Measurements from ENCODE around the gene OR10A3. TPM values are rescaled to one million over a fixed set of nuclear protein-coding genes. Genes with fewer than 3 reads are reported as not detected.

Gene OR10A3
- total RNA-seq, 1 experiment from 2014 or later = not detected

DNA sequence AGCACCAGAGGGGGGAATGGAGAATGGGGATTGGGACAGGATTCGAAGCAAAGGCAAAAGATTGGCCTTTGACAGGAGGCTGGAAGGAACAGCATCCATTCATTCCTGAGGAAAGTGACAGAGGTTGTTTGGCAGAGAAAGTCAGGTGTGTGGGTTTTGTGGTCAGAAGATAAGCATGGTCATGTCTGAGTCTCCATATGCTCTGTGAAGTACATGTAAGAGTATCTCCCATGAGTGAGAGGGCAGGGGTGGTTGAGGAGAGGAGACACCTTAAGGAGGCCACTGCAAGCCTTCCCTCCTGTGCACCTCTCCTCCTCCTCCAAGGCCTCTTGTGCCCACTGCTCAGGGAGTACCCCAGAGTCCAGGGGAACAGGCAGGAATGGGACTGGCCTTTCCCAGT, 25.6 kb upstream of the OR10A3 start:
- no peaks in the 10 kb centered on the region for H3K36me3 ChIP-seq (replicated peaks; ENCODE audit: control insufficient read depth, insufficient read depth, low read length)
- no peak overlapping the region for H3K4me3 ChIP-seq (ENCODE audit: insufficient read depth, low read depth, low read length)
- H3K27me3 ChIP-seq (ENCODE audit: control insufficient read depth, insufficient read depth, low read length) = no peaks in the 10 kb centered on the region
- no peak for DNase-seq

DNA sequence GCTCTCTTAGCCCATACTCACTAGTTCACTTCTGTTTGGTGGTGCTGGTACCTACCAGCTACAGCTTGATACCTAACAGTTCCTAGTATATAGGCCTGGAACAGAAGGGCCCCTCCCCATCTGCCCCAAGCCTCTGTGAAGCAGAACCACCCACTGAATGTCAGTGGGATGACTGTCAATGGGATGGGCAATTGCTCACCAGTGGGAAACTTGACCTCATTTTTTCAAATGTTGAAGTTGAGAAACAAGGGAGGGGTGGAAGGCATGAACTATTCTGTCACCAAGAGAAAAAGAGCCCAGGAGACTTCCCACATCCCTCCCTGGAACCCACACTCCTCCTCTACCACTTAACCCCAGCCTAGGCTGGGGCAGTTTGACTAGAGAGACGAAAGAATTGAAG, 23.9 kb upstream of the OR10A3 start, which contains the start of gene NLRP10:
TSS of gene NLRP10 (minus strand) at position 62 of the 400 bp plus-strand sequence. CDS start 1,952 bp downstream, outside the sequence.
- H3K4me3 ChIP-seq (ENCODE audit: insufficient read depth, low read depth, low read length) = no peak within 1 kb of the TSS
- no peak for DNase-seq
- no peaks in the 10 kb centered on the region for H3K36me3 ChIP-seq (replicated peaks; ENCODE audit: control insufficient read depth, insufficient read depth, low read length)

GRCh38 chr11:7964873-7965272, 23.4 kb upstream of the OR10A3 start:
- H3K27me3 ChIP-seq (ENCODE audit: control insufficient read depth, insufficient read depth, low read length) = no peaks in the 10 kb centered on the region
- no peak overlapping the region for H3K4me3 ChIP-seq (ENCODE audit: insufficient read depth, low read depth, low read length)
- no peak for DNase-seq
- H3K36me3 ChIP-seq (replicated peaks; ENCODE audit: control insufficient read depth, insufficient read depth, low read length) = no peaks in the 10 kb centered on the region

More for the DNA sequence above, 23.9 kb upstream of the OR10A3 start, which contains the start of gene NLRP10:
- H3K27me3 ChIP-seq (ENCODE audit: control insufficient read depth, insufficient read depth, low read length) = no peaks in the 10 kb centered on the region

DNA sequence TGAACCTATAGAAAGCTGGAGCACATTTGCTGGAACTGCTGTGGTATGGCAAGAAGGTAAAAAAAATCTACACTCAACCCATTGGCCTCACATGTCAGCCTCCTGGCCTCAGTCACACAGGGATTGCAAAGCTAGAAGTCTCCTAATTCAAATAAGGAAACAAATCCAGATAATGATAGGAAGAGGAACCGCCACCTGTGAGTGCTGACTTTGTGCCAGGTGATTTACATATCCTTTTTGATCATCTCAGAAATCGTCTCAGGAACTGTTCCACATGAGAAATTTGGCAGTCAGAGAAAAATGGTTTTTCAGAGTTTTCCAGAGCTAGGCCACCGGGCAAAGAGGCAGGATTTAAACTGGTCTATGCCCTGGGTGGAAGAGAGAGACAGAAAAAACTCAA, 22.8 kb upstream of the OR10A3 start:
- Histone ChIP-seq H3K36me3 (replicated peaks; ENCODE audit: control insufficient read depth, insufficient read depth, low read length) (no peaks in the 10 kb centered on the region), H3K27me3 (ENCODE audit: control insufficient read depth, insufficient read depth, low read length) (no peaks in the 10 kb centered on the region), H3K4me3 (ENCODE audit: insufficient read depth, low read depth, low read length) (no peak overlapping the region)
- no peak for DNase-seq

DNA sequence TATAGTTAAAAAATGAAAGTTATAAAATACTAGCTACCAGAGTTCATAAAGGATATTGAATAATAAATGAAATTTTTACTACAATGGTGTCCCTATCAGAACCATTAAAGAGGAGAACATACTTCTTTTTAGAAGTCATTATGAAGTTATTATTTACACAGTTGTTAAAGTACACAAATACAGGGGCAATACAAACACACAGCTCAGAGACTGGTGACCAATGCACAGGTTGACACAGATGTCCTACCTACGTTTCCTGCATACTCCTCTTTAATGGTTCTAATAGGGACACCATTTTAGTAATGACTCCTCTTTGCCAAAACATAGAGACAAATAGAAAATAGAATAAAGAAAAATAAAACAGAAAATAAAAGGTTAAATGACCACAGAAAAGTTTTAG, 13.7 kb upstream of the OR10A3 start:
- DNase-seq = no peak
- H3K36me3 ChIP-seq (replicated peaks; ENCODE audit: control insufficient read depth, insufficient read depth, low read length) = no peaks in the 10 kb centered on the region
- no peaks in the 10 kb centered on the region for H3K27me3 ChIP-seq (ENCODE audit: control insufficient read depth, insufficient read depth, low read length)

DNA sequence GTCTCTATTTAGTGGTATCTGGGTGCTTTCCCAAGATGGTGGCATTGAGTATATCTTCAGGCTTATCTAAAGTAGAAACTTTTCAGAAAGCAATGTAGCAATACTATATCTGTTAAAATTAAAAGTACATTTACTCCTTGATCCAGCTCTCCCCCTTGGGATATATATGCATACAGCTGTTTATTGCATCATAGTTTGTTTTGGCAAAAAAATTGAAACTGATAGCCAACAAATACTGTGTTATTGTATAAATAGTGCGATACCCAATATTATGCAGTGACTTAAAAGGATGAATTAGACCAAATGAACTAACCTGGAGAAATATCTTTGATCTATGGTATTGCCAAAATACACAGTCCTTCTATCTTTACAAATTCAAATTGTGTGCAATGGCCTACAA, 8.4 kb upstream of the OR10A3 start:
- Histone ChIP-seq H3K4me3 (ENCODE audit: insufficient read depth, low read depth, low read length) (no peak overlapping the region), H3K36me3 (replicated peaks; ENCODE audit: control insufficient read depth, insufficient read depth, low read length) (no peaks in the 10 kb centered on the region), H3K27me3 (ENCODE audit: control insufficient read depth, insufficient read depth, low read length) (no peaks in the 10 kb centered on the region)
- DNase-seq = no peak

More for the DNA sequence above, 13.7 kb upstream of the OR10A3 start:
- H3K4me3 ChIP-seq (ENCODE audit: insufficient read depth, low read depth, low read length) = no peak overlapping the region

DNA sequence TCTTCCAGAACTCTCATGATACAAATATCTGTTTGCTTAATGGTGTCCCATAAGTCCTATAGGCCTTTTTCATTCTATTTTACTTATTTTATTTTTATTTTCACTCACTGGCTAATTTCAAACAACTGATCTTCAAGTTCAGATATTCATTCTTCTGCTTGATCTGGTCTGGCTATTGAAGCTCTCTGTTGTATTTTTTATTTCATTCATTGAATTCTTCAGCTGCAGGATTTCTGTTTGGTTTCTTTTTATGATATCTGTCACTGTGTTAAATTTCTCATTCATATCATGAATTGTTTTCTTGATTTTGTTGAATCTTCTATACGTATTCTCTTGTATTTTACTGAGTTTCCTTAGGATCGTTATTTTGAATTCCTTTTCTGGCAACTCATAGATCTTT, 2.6 kb upstream of the OR10A3 start:
- H3K27me3 ChIP-seq (ENCODE audit: control insufficient read depth, insufficient read depth, low read length) = no peaks in the 10 kb centered on the region
- no peak overlapping the region for H3K4me3 ChIP-seq (ENCODE audit: insufficient read depth, low read depth, low read length)
- DNase-seq = no peak
- no peaks in the 10 kb centered on the region for H3K36me3 ChIP-seq (replicated peaks; ENCODE audit: control insufficient read depth, insufficient read depth, low read length)

DNA sequence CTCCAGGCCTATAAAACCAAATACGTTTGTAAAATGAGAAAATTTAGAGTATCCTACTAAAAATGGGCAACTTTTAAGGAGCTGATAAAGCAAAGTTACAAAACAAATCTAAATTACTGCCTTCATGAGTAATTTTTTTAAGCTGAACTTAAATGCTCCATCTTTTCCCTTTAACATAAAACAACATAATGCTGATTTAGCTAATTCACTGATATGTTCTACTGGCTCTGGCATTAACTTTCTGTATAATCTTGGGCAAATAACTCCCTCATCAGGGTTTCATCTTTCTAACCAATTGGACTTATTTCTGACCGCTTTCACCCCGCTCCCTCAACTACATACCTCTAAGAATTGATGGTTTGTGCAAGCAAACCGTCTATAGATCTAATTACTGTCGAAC, 362 bp downstream of the OR10A3 start:
- H3K27me3 ChIP-seq (ENCODE audit: control insufficient read depth, insufficient read depth, low read length) = no peaks in the 10 kb centered on the region
- H3K4me3 ChIP-seq (ENCODE audit: insufficient read depth, low read depth, low read length) = no peak overlapping the region
- no peaks in the 10 kb centered on the region for H3K36me3 ChIP-seq (replicated peaks; ENCODE audit: control insufficient read depth, insufficient read depth, low read length)
- DNase-seq = no peak

- DNase-seq = no peak
- Histone ChIP-seq H3K27me3 (ENCODE audit: control insufficient read depth, insufficient read depth, low read length) (no peaks in the 10 kb centered on the region), H3K4me3 (ENCODE audit: insufficient read depth, low read depth, low read length) (no peak overlapping the region), H3K36me3 (replicated peaks; ENCODE audit: control insufficient read depth, insufficient read depth, low read length) (no peaks in the 10 kb centered on the region)
Observed at GRCh38 chr11:7936615-7937014, 4.9 kb downstream of the OR10A3 start.

- DNase-seq = no peak
- Histone ChIP-seq H3K36me3 (replicated peaks; ENCODE audit: control insufficient read depth, insufficient read depth, low read length) (no peaks in the 10 kb centered on the region), H3K27me3 (ENCODE audit: control insufficient read depth, insufficient read depth, low read length) (no peaks in the 10 kb centered on the region), H3K4me3 (ENCODE audit: insufficient read depth, low read depth, low read length) (no peak within 1 kb of the TSS)
Observed at GRCh38 chr11:7931168-7931567, 10.3 kb downstream of the OR10A3 start, which contains the start of gene OR10A6. OR10A6 (minus strand) TSS chr11:7931268; CDS start chr11:7928662, 2,606 bp downstream.

- Histone ChIP-seq H3K27me3 (ENCODE audit: control insufficient read depth, insufficient read depth, low read length) (no peaks in the 10 kb centered on the region), H3K36me3 (replicated peaks; ENCODE audit: control insufficient read depth, insufficient read depth, low read length) (no peaks in the 10 kb centered on the region), H3K4me3 (ENCODE audit: insufficient read depth, low read depth, low read length) (no peak overlapping the region)
- no peak for DNase-seq
Observed at GRCh38 chr11:7927635-7928034, 13.9 kb downstream of the OR10A3 start.

GRCh38 chr11:7924536-7924935, 17.0 kb downstream of the OR10A3 start:
- Histone ChIP-seq H3K27me3 (ENCODE audit: control insufficient read depth, insufficient read depth, low read length) (no peaks in the 10 kb centered on the region), H3K36me3 (replicated peaks; ENCODE audit: control insufficient read depth, insufficient read depth, low read length) (no peaks in the 10 kb centered on the region), H3K4me3 (ENCODE audit: insufficient read depth, low read depth, low read length) (no peak overlapping the region)
- DNase-seq = no peak

DNA sequence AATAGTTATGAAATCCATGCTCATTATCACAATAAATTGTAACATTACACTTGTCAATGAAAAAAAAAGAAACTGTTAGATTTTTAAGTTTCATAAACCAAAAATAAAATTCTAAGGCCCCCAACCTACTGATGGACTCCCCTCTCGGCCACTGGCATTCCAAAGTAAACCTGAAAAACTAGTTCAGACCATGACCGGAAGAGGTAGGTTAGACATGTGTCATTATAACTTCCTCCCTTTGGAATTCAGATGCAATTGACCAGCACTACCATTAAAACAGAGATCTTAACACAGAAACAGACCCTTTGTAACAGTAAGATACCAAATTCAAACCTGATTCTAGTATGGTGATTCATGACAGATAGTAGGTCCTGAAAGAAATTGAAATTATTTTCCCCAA, 23.4 kb downstream of the OR10A3 start:
- Histone ChIP-seq H3K27me3 (ENCODE audit: control insufficient read depth, insufficient read depth, low read length) (no peaks in the 10 kb centered on the region), H3K36me3 (replicated peaks; ENCODE audit: control insufficient read depth, insufficient read depth, low read length) (no peaks in the 10 kb centered on the region), H3K4me3 (ENCODE audit: insufficient read depth, low read depth, low read length) (no peak overlapping the region)
- no peak for DNase-seq

DNA sequence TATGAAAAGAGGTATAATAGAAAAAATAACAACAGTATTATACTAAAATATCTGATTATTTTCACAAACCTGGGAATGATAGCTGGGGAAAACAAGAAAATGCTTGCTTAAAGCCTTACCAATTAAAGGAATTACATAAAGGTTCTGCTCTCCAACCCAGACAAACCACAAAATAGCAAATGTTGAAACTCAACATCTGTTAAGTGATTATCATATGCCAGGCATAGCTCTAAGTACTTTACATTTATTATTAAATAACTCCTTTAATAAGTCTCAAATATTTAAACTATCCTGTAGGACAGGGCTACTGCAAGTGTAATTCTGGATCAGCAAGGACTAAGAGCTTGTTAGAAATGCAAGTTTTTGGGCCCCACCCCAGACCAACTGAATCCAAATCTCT, 30.5 kb downstream of the OR10A3 start:
- no peak for DNase-seq
- Histone ChIP-seq H3K4me3 (ENCODE audit: insufficient read depth, low read depth, low read length) (no peak overlapping the region), H3K36me3 (replicated peaks; ENCODE audit: control insufficient read depth, insufficient read depth, low read length) (no peaks in the 10 kb centered on the region), H3K27me3 (ENCODE audit: control insufficient read depth, insufficient read depth, low read length) (no peaks in the 10 kb centered on the region)

DNA sequence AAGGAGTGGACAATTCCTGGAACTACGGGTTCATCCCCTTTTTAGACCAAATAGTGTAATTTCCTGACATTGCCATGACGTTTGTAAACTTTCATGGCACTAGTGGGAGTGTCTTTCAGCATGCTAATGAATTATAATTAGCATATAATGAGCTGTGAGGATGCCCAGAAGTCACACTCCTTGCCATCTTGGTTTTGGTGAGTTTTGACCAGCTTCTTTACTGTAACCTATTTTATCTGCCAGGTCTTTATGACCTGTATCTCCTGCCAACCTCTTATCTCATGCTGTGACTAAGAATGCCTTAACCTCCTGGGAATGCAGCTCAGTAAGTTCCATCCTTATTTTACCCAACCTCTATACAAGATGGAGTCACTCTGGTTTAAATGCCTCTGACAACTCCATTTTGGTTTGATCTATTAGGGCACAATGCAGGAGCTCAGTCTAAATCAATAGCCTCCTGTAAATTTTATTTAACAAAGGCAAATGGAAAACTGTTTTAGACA, 31.2 kb downstream of the OR10A3 start:
- Histone ChIP-seq H3K4me3 (ENCODE audit: insufficient read depth, low read depth, low read length) (no peak overlapping the region), H3K27me3 (ENCODE audit: control insufficient read depth, insufficient read depth, low read length) (no peaks in the 10 kb centered on the region), H3K36me3 (replicated peaks; ENCODE audit: control insufficient read depth, insufficient read depth, low read length) (no peaks in the 10 kb centered on the region)
- DNase-seq = no peak

All from H7 (cell line).